HCT116 (cell line): ENCODE data around the gene ANAPC2. TPM values are rescaled to one million over a fixed set of nuclear protein-coding genes. Genes with fewer than 3 reads are reported as not detected.
A peak's percentile ranks its signal among the peaks of the same experiment; 100 is the strongest.

Source experiments
- ATAC-seq: fragments of 200-7000 bp; cut with Tn5 transposase; 2 replicates; pipeline ENCODE4 v1.9.1; 2020; ENCODE audit warnings: mild to moderate bottlenecking, moderate library complexity
- BruUV-seq: library from RNA; stranded (reverse); fragments of 400-500 nt; replicated peaks from 2 replicates; lab custom pipeline; 2021; lab: Mats Ljungman, UMichigan
- CTCF ChIA-PET: fragments of 300-600 bp; sonication (Branson Sonifier 250); formaldehyde crosslinking; loops from one replicate; lab custom pipeline; 2021; ENCODE audit warnings: antibody characterized with exemption; lab: Charles Lee
- POLR2A ChIA-PET: fragments of 300-600, 350-600 bp; sonication (Branson Sonifier 250); formaldehyde crosslinking; loops from one replicate; lab custom pipeline; 2021; ENCODE audit warnings: antibody characterized with exemption; lab: Charles Lee
- RAD21 ChIA-PET, 2 experiments: fragments of 300-600 bp; sonication (Branson Sonifier 250); formaldehyde crosslinking; loops; one replicate each; lab custom pipeline; 2023; ENCODE audit warnings: low total read pairs in 2 of 2; ENCODE audit not compliant: uncharacterized antibody in 2 of 2, unreplicated experiment in 2 of 2, low non-redundant PET in 1 of 2; lab: Charles Lee
- DNase-seq: peaks from one replicate; pipeline ENCODE4 v3.0.0-alpha.2; 2010; ENCODE audit warnings: low read depth, low spot score
- H2AFZ ChIP-seq: fragments of 200-600 bp; shearing (Covaris generic), sonication (generic); 2 replicates; pipeline ENCODE4 v1.6.1; 2017; ENCODE audit warnings: low read depth, mixed run types, mixed read lengths, antibody characterized with exemption, low read length; ENCODE audit not compliant: poor library complexity, severe bottlenecking
- H3K27ac ChIP-seq: 2 replicates; pipeline ENCODE4 v1.5.1; 2012; ENCODE audit warnings: low read depth, low read length
- H3K27me3 ChIP-seq: fragments of 200-600 bp; sonication (generic); 2 replicates; pipeline ENCODE4 v1.6.1; 2016; ENCODE audit warnings: mixed run types, low read length, mixed read lengths; ENCODE audit not compliant: insufficient read depth
- H3K36me3 ChIP-seq, 2 experiments: fragments of 200-500 bp in 1 of 2; fragments of 200-600 bp in 1 of 2; sonication (Bioruptor generic) in 1 of 2; sonication (generic) in 1 of 2; 2 replicates each; pipeline versions ENCODE4 v1.5.1 to v1.6.1; 2014 to 2016; ENCODE audit warnings: low read length in 2 of 2, inconsistent platforms in 1 of 2, mixed read lengths in 1 of 2, mixed run types in 1 of 2; ENCODE audit not compliant: insufficient read depth in 2 of 2, control insufficient read depth in 1 of 2
- H3K4me1 ChIP-seq, 2 experiments: fragments of 200-600 bp in 1 of 2; sonication (generic) in 1 of 2; 2 replicates each; pipeline versions ENCODE4 v1.5.1 to v1.6.1; 2012 to 2017; ENCODE audit warnings: low read length in 2 of 2, inconsistent platforms in 1 of 2, mild to moderate bottlenecking in 1 of 2, mixed read lengths in 1 of 2, mixed run types in 1 of 2, moderate library complexity in 1 of 2; ENCODE audit not compliant: insufficient read depth in 2 of 2, control insufficient read depth in 1 of 2
- H3K4me2 ChIP-seq: fragments of 200-600 bp; sonication (generic); 2 replicates; pipeline ENCODE4 v1.6.1; 2017; ENCODE audit warnings: mixed run types, low read length, mixed read lengths
- H3K4me3 ChIP-seq, 2 experiments: fragments of 200-600 bp in 1 of 2; sonication (generic) in 1 of 2; replicated peaks in 1 of 2; 2 replicates each; pipeline ENCODE4 v1.5.1; 2011 to 2016; ENCODE audit warnings: low read length in 2 of 2, control low read depth in 1 of 2, low read depth in 1 of 2, mild to moderate bottlenecking in 1 of 2, mixed read lengths in 1 of 2, mixed run types in 1 of 2
- H3K79me2 ChIP-seq: fragments of 200-600 bp; sonication (generic); 2 replicates; pipeline ENCODE4 v1.6.1; 2017; ENCODE audit warnings: mild to moderate bottlenecking, mixed run types, low read length, moderate library complexity, mixed read lengths; ENCODE audit not compliant: insufficient read depth
- H3K9ac ChIP-seq: fragments of 200-600 bp; sonication (generic); 2 replicates; pipeline ENCODE4 v1.6.1; 2016; ENCODE audit warnings: low read length, mixed read lengths
- H3K9me2 ChIP-seq: fragments of 200-600 bp; sonication (generic), shearing (Covaris generic); 2 replicates; pipeline ENCODE4 v1.6.1; 2017; ENCODE audit warnings: mixed run types, mild to moderate bottlenecking, moderate library complexity; ENCODE audit not compliant: insufficient read depth
- H3K9me3 ChIP-seq, 2 experiments: fragments of 200-500 bp in 1 of 2; fragments of 200-600 bp in 1 of 2; sonication (Bioruptor generic) in 1 of 2; sonication (generic) in 1 of 2; 2 replicates each; pipeline ENCODE4 v1.6.1; 2014 to 2017; ENCODE audit warnings: low read length in 2 of 2, mixed read lengths in 2 of 2, inconsistent platforms in 1 of 2, low read depth in 1 of 2, mild to moderate bottlenecking in 1 of 2, mixed run types in 1 of 2, moderate library complexity in 1 of 2; ENCODE audit not compliant: control insufficient read depth in 1 of 2, insufficient read depth in 1 of 2
- H4K20me1 ChIP-seq: fragments of 200-600 bp; sonication (generic), shearing (Covaris generic); 2 replicates; pipeline ENCODE4 v1.6.1; 2017; ENCODE audit warnings: mixed run types, mild to moderate bottlenecking, moderate library complexity; ENCODE audit not compliant: insufficient read depth
- EZH2 ChIP-seq: fragments of 200-600 bp; sonication (generic); IDR thresholded peaks from 2 replicates; pipeline ENCODE4 v1.6.1; 2017; ENCODE audit warnings: antibody characterized with exemption, mixed run types
- EZH2phosphoT487 ChIP-seq: fragments of 200-600 bp; IDR thresholded peaks from 2 replicates; pipeline ENCODE4 v1.6.1; 2018; ENCODE audit warnings: antibody characterized with exemption, borderline replicate concordance
- FOSL1 ChIP-seq: IDR thresholded peaks from 2 replicates; pipeline ENCODE4 v1.6.1; 2012; ENCODE audit warnings: low read depth
- POLR2A ChIP-seq: IDR thresholded peaks from 2 replicates; pipeline ENCODE4 v1.7.0; 2011; ENCODE audit warnings: borderline replicate concordance; ENCODE audit not compliant: insufficient read depth, insufficient read length; ENCODE audit errors: extremely low read depth
- POLR2AphosphoS5 ChIP-seq: IDR thresholded peaks from 2 replicates; pipeline ENCODE4 v1.6.1; 2011; ENCODE audit warnings: mild to moderate bottlenecking, low read depth, low read length, moderate library complexity
- RAD21 ChIP-seq: IDR thresholded peaks from 2 replicates; pipeline ENCODE4 v1.6.1; 2012; ENCODE audit warnings: low read depth, mild to moderate bottlenecking
- SIN3A ChIP-seq: IDR thresholded peaks from 2 replicates; pipeline ENCODE4 v1.6.1; 2012; ENCODE audit warnings: low read depth
- SRF ChIP-seq: IDR thresholded peaks from 2 replicates; pipeline ENCODE4 v1.6.1; 2012; ENCODE audit warnings: low read depth
- YY1 ChIP-seq: IDR thresholded peaks from 2 replicates; pipeline ENCODE4 v1.6.1; 2011; ENCODE audit warnings: low read length, low read depth, moderate library complexity, mild to moderate bottlenecking; ENCODE audit not compliant: insufficient replicate concordance; ENCODE audit errors: extremely low read depth
- intact Hi-C: fragments of 100-400 bp; cut with micrococcal nuclease; formaldehyde crosslinking; loops from 2 replicates; pipeline ENCODE4 v1.10.0; 2022
- total RNA-seq: library from RNA; stranded (reverse); gene quantifications from one replicate; pipeline ENCODE4 v1.2.1, GENCODE V29; 2021; ENCODE audit not compliant: unreplicated experiment

ANAPC2 gene
- total RNA-seq, 1 experiment from 2014 or later, result 75.5 TPM

DNA sequence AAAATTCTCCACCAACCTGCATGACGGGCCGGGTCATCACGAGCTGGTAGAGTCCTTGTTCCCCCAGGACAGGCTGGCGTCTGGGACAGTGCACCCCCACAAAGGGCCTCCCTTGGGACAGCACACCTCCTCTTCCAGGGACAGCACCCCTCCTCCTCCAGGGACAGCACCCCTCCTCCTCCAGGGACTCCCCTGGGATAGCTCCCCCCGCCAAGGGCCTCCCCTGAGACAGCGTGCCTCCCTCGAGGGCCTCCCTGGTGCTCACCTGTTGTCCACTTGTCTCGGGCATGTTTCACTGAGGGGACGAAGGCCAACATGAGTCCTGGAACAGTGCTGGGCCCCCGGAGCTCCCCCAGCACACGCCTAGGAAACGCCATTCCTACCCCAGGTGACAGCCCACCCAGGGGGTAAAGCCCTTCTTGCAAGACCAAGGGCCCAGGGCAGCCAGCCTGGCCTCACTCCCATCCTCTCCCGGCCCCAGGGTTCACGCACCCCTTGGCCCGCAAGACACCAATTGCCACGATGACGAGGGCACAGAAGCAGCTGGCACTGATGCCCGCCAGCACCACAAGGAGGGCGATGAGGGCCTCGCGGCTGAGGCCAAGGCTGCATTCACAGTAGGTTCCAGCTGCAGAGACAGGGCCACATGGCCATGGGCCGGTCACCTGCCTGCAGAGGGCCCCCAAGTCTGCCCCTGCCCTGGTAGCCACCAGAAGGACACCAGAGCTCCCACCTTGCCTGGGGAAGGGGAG lies 17.0 kb downstream of the ANAPC2 start (continued):
- TF ChIP-seq SRF (no peak), EZH2 (no peak), POLR2A (no peak), FOSL1 (no peak), RAD21 (no peak)

DNA sequence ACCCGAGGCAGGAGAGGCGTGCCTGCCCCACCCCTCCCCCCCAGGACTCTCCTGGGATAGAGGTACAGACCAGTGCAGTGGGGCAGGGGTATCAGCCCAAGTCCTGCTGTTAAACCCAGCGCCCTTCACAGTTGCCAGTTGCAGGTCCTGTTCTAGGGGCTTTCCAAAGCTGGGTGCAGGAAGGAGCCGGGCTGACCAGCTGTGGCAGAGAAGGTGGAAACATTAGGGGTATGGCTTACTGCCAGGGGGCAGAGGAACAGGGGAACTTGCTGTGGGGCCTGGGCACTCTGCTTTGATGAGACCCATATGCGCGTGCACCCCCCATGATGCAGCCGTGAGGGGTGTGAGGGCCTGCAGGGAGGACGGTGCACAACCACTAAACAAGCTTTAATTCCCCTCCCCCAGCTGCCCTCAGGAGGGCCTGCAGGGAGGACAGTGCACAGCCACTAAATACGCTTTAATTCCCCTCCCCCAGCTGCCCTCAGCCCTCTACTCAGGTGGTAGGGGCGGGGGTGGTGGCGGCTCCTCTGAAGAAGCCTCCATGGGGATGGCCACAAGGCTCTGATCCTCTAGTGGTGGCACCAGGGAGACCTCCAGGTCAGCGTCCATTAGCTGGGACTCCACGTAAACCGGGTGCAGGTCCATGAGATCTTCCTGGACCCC lies 17.7 kb downstream of the ANAPC2 start:
- CTCF ChIA-PET, result interaction anchor here (1.9 kb wide), 1 partner anchor 57 kb away, joined by 4 read pairs; the partner anchor contains the start of gene RNF224
- no peaks in the 10 kb centered on the region for H3K27me3 ChIP-seq

More for the DNA sequence above, 17.7 kb downstream of the ANAPC2 start:
- RAD21 ChIA-PET, result no interaction called here
- intact Hi-C loops, result no loop called here
- H3K4me2 ChIP-seq, result peak overlapping the region; percentile 84
- no peaks in the 10 kb centered on the region for H3K9me2 ChIP-seq
- H3K4me3 ChIP-seq, result no peak overlapping the region
- no peaks in the 10 kb centered on the region for H3K36me3 ChIP-seq
- H3K9me3 ChIP-seq, result no peaks in the 10 kb centered on the region
- POLR2A ChIA-PET, result interaction anchor here (1.2 kb wide), 1 partner anchor 9 kb away, joined by 3 read pairs; no protein-coding TSS in a partner anchor
- H4K20me1 ChIP-seq, result no peaks in the 10 kb centered on the region
- H3K9ac ChIP-seq, result no peak overlapping the region
- no peak overlapping the region; the same call in 1 of the 2 replicates for H3K27ac ChIP-seq
- DNase-seq (no peak), ATAC-seq (no peak)
- no TSS peak for BruUV-seq
- no peaks in the 10 kb centered on the region for H3K79me2 ChIP-seq
- TF ChIP-seq YY1 (no peak), POLR2A (no peak), SIN3A (no peak), POLR2AphosphoS5 (no peak), EZH2phosphoT487 (no peak)
- no peak overlapping the region for H2AFZ ChIP-seq
- H3K4me1 ChIP-seq, result peaks cover 14 to 40% of the 10 kb centered on the region in 2 experiments
